ENCODE data around the gene NINJ2.

NINJ2 gene

GRCh38 chr12:530821-531220 is 132.4 kb downstream of the NINJ2 start:
- no peaks in the 10 kb centered on the region for H3K79me2 ChIP-seq (ENCODE audit: low read length)
- H3K9me3 ChIP-seq (ENCODE audit: insufficient read depth, low read length): peaks cover 6% of the 10 kb centered on the region; the same call in 1 of the 2 replicates
- no peak overlapping the region for H2AFZ ChIP-seq (ENCODE audit: low read depth, low read length)
- H4K20me1 ChIP-seq (ENCODE audit: insufficient read depth, low read length): no peaks in the 10 kb centered on the region
- H3K36me3 ChIP-seq (replicated peaks; ENCODE audit: low read depth, low read length): no peaks in the 10 kb centered on the region
- no peak overlapping the region for H3K4me2 ChIP-seq (ENCODE audit: low read length)
- TF ChIP-seq CTCF (IDR thresholded peaks at IDR 0.05; ENCODE audit: low read depth, low read length): no peak
- H3K27ac ChIP-seq (ENCODE audit: low read length): no peak overlapping the region
- peaks cover 2% of the 10 kb centered on the region; the same call in 1 of the 2 replicates for H3K4me1 ChIP-seq (ENCODE audit: low read length)
- H3K27me3 ChIP-seq (ENCODE audit: low read depth, low read length): no peaks in the 10 kb centered on the region
- no peak overlapping the region for H3K4me3 ChIP-seq (ENCODE audit: low read length)
- no peak overlapping the region for H3K9ac ChIP-seq (ENCODE audit: low read length)

GRCh38 chr12:530308-530707 is 132.9 kb downstream of the NINJ2 start:
- H3K9me3 ChIP-seq (ENCODE audit: insufficient read depth, low read length): peaks cover 6% of the 10 kb centered on the region; the same call in 1 of the 2 replicates
- H2AFZ ChIP-seq (ENCODE audit: low read depth, low read length): no peak overlapping the region
- no peaks in the 10 kb centered on the region for H3K27me3 ChIP-seq (ENCODE audit: low read depth, low read length)
- H3K4me2 ChIP-seq (ENCODE audit: low read length): no peak overlapping the region
- no peaks in the 10 kb centered on the region for H3K79me2 ChIP-seq (ENCODE audit: low read length)
- H3K4me1 ChIP-seq (ENCODE audit: low read length): peaks cover 2% of the 10 kb centered on the region; the same call in 1 of the 2 replicates
- no peaks in the 10 kb centered on the region for H4K20me1 ChIP-seq (ENCODE audit: insufficient read depth, low read length)
- H3K27ac ChIP-seq (ENCODE audit: low read length): no peak overlapping the region
- H3K9ac ChIP-seq (ENCODE audit: low read length): no peak overlapping the region
- TF ChIP-seq CTCF (IDR thresholded peaks at IDR 0.05; ENCODE audit: low read depth, low read length): no peak
- no peak for TF ChIP-seq EZH2phosphoT487 (IDR thresholded peaks at IDR 0.05; ENCODE audit: low read depth)
- H3K4me3 ChIP-seq (ENCODE audit: low read length): no peak overlapping the region
- H3K36me3 ChIP-seq (replicated peaks; ENCODE audit: low read depth, low read length): no peaks in the 10 kb centered on the region

- Histone ChIP-seq H3K79me2 (ENCODE audit: low read length) (no peaks in the 10 kb centered on the region), H3K4me2 (ENCODE audit: low read length) (no peak overlapping the region; the same call in 1 of the 2 replicates), H3K27me3 (ENCODE audit: low read depth, low read length) (no peaks in the 10 kb centered on the region), H3K9ac (ENCODE audit: low read length) (no peak overlapping the region), H3K9me3 (ENCODE audit: insufficient read depth, low read length) (peaks cover 6% of the 10 kb centered on the region; the same call in 1 of the 2 replicates), H4K20me1 (ENCODE audit: insufficient read depth, low read length) (no peaks in the 10 kb centered on the region), H3K4me1 (ENCODE audit: low read length) (peaks cover 2% of the 10 kb centered on the region; the same call in 1 of the 2 replicates), H3K27ac (ENCODE audit: low read length) (no peak overlapping the region), H2AFZ (ENCODE audit: low read depth, low read length) (no peak overlapping the region), H3K36me3 (replicated peaks; ENCODE audit: low read depth, low read length) (no peaks in the 10 kb centered on the region), H3K4me3 (ENCODE audit: low read length) (no peak overlapping the region)
- no peak for TF ChIP-seq EZH2phosphoT487 (IDR thresholded peaks at IDR 0.05; ENCODE audit: low read depth)
- no peak for TF ChIP-seq CTCF (IDR thresholded peaks at IDR 0.05; ENCODE audit: low read depth, low read length)
Observed at GRCh38 chr12:527729-528128, 135.5 kb downstream of the NINJ2 start.

- H3K4me2 ChIP-seq (ENCODE audit: low read length): no peak overlapping the region; the same call in 1 of the 2 replicates
- no peak overlapping the region for H2AFZ ChIP-seq (ENCODE audit: low read depth, low read length)
- peaks cover 2% of the 10 kb centered on the region; the same call in 1 of the 2 replicates for H3K4me1 ChIP-seq (ENCODE audit: low read length)
- TF ChIP-seq EZH2phosphoT487 (IDR thresholded peaks at IDR 0.05; ENCODE audit: low read depth): no peak
- TF ChIP-seq CTCF (IDR thresholded peaks at IDR 0.05; ENCODE audit: low read depth, low read length): no peak
- no peak overlapping the region for H3K4me3 ChIP-seq (ENCODE audit: low read length)
- peaks cover 2% of the 10 kb centered on the region; the same call in 1 of the 2 replicates for H3K9me3 ChIP-seq (ENCODE audit: insufficient read depth, low read length)
- no peaks in the 10 kb centered on the region for H3K27me3 ChIP-seq (ENCODE audit: low read depth, low read length)
- H3K79me2 ChIP-seq (ENCODE audit: low read length): no peaks in the 10 kb centered on the region
- H3K27ac ChIP-seq (ENCODE audit: low read length): no peak overlapping the region
- no peak overlapping the region for H3K9ac ChIP-seq (ENCODE audit: low read length)
- no peaks in the 10 kb centered on the region for H4K20me1 ChIP-seq (ENCODE audit: insufficient read depth, low read length)
- no peaks in the 10 kb centered on the region for H3K36me3 ChIP-seq (replicated peaks; ENCODE audit: low read depth, low read length)
Observed at GRCh38 chr12:527241-527640, 136.0 kb downstream of the NINJ2 start.

All from OCI-LY3 (cell line).